ENCODE results near the gene KLB.

- TF ChIP-seq CTCF (conservative IDR thresholded peaks at IDR 0.05) = no peak; the same call in 1 of the 2 replicates
- no peak for TF ChIP-seq ZFX (IDR thresholded peaks at IDR 0.05)
Measured at GRCh38 chr4:39410415-39410814, 3.7 kb downstream of the KLB start.
